Measurements from ENCODE around the gene SMARCA5. TPM values are rescaled to one million over a fixed set of nuclear protein-coding genes. Genes with fewer than 3 reads are reported as not detected.
"Not testable (repeated sequence)": the region's sequence is repeated elsewhere in the genome, so short reads cannot be mapped to it uniquely, and the experiment has no call there.

The SMARCA5 gene
- total and polyA plus RNA-seq, 7 donors = 9.6 to 46.4 (median 35.3) TPM

DNA sequence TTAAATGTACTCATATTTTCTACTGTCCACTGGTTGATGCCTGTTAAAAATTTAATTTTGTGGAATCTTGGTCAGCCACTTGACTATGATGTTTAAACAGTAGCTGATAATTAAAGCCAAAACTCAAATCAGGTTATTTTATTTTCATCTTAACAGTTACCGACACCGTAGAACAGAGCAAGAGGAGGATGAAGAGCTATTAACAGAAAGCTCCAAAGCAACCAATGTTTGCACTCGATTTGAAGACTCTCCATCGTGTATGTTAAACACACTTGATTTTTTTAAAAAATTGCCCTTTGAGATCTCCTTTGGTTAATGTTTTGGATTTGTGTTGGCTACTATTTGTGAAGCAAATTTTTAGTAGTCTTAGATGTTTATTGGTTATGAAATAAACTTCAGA, 10.7 kb downstream of the SMARCA5 start:
- H3K4me1 ChIP-seq = peaks cover 0 to 23% (median 19%) of the 10 kb centered on the region in 4 donors
- 94 to 97% methylated on average over 4 of the region's 4 CpGs for WGBS, 2 donors

GRCh38 chr4:143528046-143528445, 14.5 kb downstream of the SMARCA5 start:
- H3K9me3 ChIP-seq; H3K27me3 ChIP-seq; DNase-seq; intact Hi-C loops (cut with DNase I); H3K4me3 ChIP-seq; H3K27ac ChIP-seq: not testable (repeated sequence)
- 95 to 97% methylated on average over 4 of the region's 4 CpGs for WGBS, 2 donors
- peaks cover 0 to 15% (median 8%) of the 10 kb centered on the region in 4 donors for H3K4me1 ChIP-seq
- peaks cover 35 to 99% (median 38%) of the 10 kb centered on the region in 4 donors for H3K36me3 ChIP-seq

More for the DNA sequence above, 10.7 kb downstream of the SMARCA5 start:
- no peak for DNase-seq
- H3K4me3 ChIP-seq = no peak overlapping the region
- H3K27me3 ChIP-seq = no peaks in the 10 kb centered on the region
- TF ChIP-seq POLR2A (IDR thresholded peaks at IDR 0.05) = no peak
- TF ChIP-seq CTCF (IDR thresholded peaks at IDR 0.05) = no peak
- TF ChIP-seq POLR2AphosphoS5 (IDR thresholded peaks at IDR 0.05) = no peak
- no peak for TF ChIP-seq EP300 (IDR thresholded peaks at IDR 0.05)
- intact Hi-C loops (cut with DNase I) = no loop called here
- no peaks in the 10 kb centered on the region for H3K9me3 ChIP-seq
- peaks cover 15 to 94% (median 19%) of the 10 kb centered on the region in 4 donors for H3K36me3 ChIP-seq
- H3K27ac ChIP-seq = no peak overlapping the region

GRCh38 chr4:143531380-143531779, 17.9 kb downstream of the SMARCA5 start:
- H3K36me3 ChIP-seq = peaks cover 42 to 98% (median 46%) of the 10 kb centered on the region in 4 donors
- intact Hi-C loops (cut with DNase I) = no loop called here
- no peak overlapping the region for H3K27ac ChIP-seq
- no peak overlapping the region for H3K4me3 ChIP-seq
- peaks cover 0 to 15% (median 1%) of the 10 kb centered on the region in 4 donors for H3K4me1 ChIP-seq
- H3K9me3 ChIP-seq = no peaks in the 10 kb centered on the region
- 45 to 65% methylated on average over 1 of the region's 1 CpG for WGBS, 2 donors
- no peaks in the 10 kb centered on the region for H3K27me3 ChIP-seq
- DNase-seq = no peak
- peak in 1 of 4 experiments; percentile 31 for TF ChIP-seq CTCF (IDR thresholded peaks at IDR 0.05)
- TF ChIP-seq POLR2AphosphoS5 (IDR thresholded peaks at IDR 0.05) = no peak
- no peak for TF ChIP-seq POLR2A (IDR thresholded peaks at IDR 0.05)
- TF ChIP-seq EP300 (IDR thresholded peaks at IDR 0.05) = no peak

DNA sequence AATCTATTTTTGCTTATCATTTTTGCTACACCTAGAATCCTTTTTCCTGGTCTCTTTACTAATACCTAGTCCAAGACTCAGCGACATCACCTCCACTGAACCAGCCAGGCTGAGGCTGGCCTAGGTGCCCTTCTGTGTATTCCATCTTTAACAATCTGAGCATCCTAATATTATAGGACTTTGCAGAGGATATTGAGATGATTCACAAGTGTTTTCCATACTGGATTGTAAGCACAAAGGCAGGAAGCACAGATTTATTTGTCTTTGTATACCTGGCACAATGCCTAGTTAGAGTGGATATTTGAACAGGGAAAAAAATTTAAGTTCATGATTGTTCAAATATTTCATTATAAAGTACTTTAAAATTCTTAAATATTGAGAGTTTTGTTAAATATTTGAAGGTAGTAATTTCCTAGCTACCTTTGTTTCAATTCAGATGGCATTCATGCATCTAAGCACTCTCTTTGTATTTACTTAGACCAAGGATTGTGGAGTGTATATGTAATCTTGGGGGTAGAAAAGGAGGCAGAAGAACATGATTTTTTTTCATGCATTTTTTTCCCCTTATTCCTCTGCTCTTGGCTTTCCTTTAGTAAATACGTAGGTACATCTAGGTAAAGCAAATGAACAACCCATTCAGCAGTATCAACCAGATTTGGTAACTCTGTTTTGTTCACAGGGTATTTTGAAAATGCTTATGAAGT, 18.4 kb downstream of the SMARCA5 start:
- no peak for DNase-seq
- 91 to 98% methylated on average over 2 of the region's 2 CpGs for WGBS, 2 donors
- no peak overlapping the region for H3K27ac ChIP-seq
- H3K36me3 ChIP-seq = peaks cover 46 to 98% (median 50%) of the 10 kb centered on the region in 4 donors
- intact Hi-C loops (cut with DNase I) = no loop called here
- H3K27me3 ChIP-seq = no peaks in the 10 kb centered on the region
- TF ChIP-seq EP300 (IDR thresholded peaks at IDR 0.05) = no peak
- no peak for TF ChIP-seq CTCF (IDR thresholded peaks at IDR 0.05)
- TF ChIP-seq POLR2A (IDR thresholded peaks at IDR 0.05) = no peak
- TF ChIP-seq POLR2AphosphoS5 (IDR thresholded peaks at IDR 0.05) = no peak
- peaks cover 0 to 15% (median 1%) of the 10 kb centered on the region in 4 donors for H3K4me1 ChIP-seq
- no peaks in the 10 kb centered on the region for H3K9me3 ChIP-seq
- H3K4me3 ChIP-seq = no peak overlapping the region

DNA sequence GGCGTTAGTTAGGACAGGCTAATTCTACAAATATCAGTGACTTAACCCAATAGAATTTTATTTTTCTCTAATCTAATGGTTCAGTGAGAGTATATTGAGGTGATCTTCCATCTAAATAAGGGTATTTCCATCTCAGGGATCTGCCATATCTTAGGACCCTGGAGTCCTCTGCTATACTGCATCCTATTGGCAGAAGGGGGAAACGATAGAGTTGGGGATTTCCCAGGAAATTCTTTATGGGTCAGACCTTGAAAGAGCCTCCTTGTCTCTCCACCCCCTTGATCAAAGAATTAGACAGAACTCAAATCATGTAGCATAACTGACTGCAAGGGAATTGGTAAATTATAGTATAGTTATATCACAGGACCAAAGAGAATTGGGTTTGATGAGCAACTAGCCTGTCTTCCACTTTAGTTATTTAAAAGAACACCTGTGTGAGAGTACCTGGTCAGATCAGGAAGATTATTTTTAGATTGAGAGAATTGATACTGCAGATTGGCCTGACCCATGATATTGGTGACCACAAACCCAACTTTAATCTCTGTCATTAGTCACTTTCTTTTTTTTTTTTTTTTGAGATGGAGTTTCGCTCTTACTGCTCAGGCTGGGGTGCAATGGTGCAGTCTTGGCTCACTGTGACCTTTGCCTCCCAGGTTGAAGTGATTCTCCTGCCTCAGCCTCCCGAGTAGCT, 25.6 kb downstream of the SMARCA5 start:
- Histone ChIP-seq H3K9me3 (no peaks in the 10 kb centered on the region), H3K4me3 (no peak overlapping the region), H3K27me3 (no peaks in the 10 kb centered on the region), H3K4me1 (no peaks in the 10 kb centered on the region), H3K36me3 (peaks cover 35 to 98% (median 51%) of the 10 kb centered on the region in 4 donors), H3K27ac (no peak overlapping the region)
- 85 to 87% methylated on average over 4 of the region's 4 CpGs for WGBS, 2 donors
- DNase-seq = no peak
- intact Hi-C loops (cut with DNase I) = no loop called here
- TF ChIP-seq CTCF (IDR thresholded peaks at IDR 0.05) (no peak), EP300 (IDR thresholded peaks at IDR 0.05) (no peak), POLR2A (IDR thresholded peaks at IDR 0.05) (no peak), POLR2AphosphoS5 (IDR thresholded peaks at IDR 0.05) (no peak)
